SH-SY5Y (cell line): ENCODE measurements around the gene NACC2.

Experiments
- GATA2 ChIP-seq: IDR thresholded peaks from 2 replicates; pipeline ENCODE4 v1.6.1; 2011; ENCODE audit warnings: mild to moderate bottlenecking, low read depth, low read length
- GATA3 ChIP-seq: IDR thresholded peaks from 2 replicates; pipeline ENCODE4 v1.6.1; 2011; ENCODE audit warnings: low read depth, mild to moderate bottlenecking, low read length, moderate library complexity

DNA sequence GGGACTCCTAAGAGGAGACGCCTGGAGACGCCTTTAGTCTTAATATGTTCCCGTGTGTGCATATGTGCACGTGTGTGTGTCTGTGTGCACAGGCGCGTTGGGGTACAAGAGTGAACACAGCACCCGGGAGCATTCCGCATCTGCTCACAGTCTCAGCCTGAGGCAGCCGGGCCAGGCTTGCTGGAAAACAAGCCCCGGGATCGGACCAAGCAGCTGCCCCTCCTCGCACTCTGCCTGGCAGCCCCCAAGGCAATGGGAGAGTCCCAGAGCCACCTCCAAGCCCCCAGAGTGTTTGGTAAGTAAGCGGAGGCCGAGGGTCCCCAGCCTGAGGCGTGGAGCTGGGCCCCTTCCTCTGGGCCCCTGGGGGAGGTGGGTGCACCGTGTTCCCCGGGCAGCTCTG is 106.6 kb downstream of the NACC2 start:
- TF ChIP-seq GATA2 (no peak), GATA3 (no peak)
